DND-41 (cell line): ENCODE data around the gene U2AF1L4.

ENCODE experiments used
- ATAC-seq: fragments of 200-7000 bp; cut with Tn5 transposase; 3 replicates; pipeline ENCODE4 v1.9.1; 2021; ENCODE audit warnings: low read depth; ENCODE audit not compliant: insufficient read depth
- DNase-seq: peaks from one replicate; pipeline ENCODE4 v3.0.0-alpha.2; 2020
- H2AFZ ChIP-seq: 2 replicates; pipeline ENCODE4 v1.6.0; 2012; ENCODE audit warnings: low read depth, low read length
- H3K27ac ChIP-seq: 2 replicates; pipeline ENCODE4 v1.5.1; 2012; ENCODE audit warnings: low read length, inconsistent platforms
- H3K27me3 ChIP-seq: fragments of 200-600 bp; sonication (generic); 2 replicates; pipeline ENCODE4 v1.6.0; 2012; ENCODE audit warnings: low read length, mild to moderate bottlenecking, inconsistent platforms; ENCODE audit not compliant: insufficient read depth, poor library complexity
- H3K36me3 ChIP-seq: 2 replicates; pipeline ENCODE4 v1.5.1; 2012; ENCODE audit warnings: low read length, inconsistent platforms; ENCODE audit not compliant: insufficient read depth
- H3K4me1 ChIP-seq: 2 replicates; pipeline ENCODE4 v1.5.1; 2012; ENCODE audit warnings: mild to moderate bottlenecking, low read length; ENCODE audit not compliant: insufficient read depth
- H3K4me2 ChIP-seq: 2 replicates; pipeline ENCODE4 v1.6.0; 2012; ENCODE audit warnings: mild to moderate bottlenecking, moderate library complexity, low read length, inconsistent platforms; ENCODE audit not compliant: insufficient read depth
- H3K4me3 ChIP-seq, 2 experiments: fragments of 200-600 bp in 1 of 2; shearing (Covaris generic) in 1 of 2; 2 replicates each; pipeline ENCODE4 v1.5.1; 2012 to 2016; ENCODE audit warnings: inconsistent platforms in 2 of 2, low read length in 2 of 2, mild to moderate bottlenecking in 2 of 2, low read depth in 1 of 2, moderate library complexity in 1 of 2
- H3K79me2 ChIP-seq: 2 replicates; pipeline ENCODE4 v1.6.0; 2012; ENCODE audit warnings: low read length, inconsistent platforms; ENCODE audit not compliant: insufficient read depth
- H3K9ac ChIP-seq: 2 replicates; pipeline ENCODE4 v1.6.0; 2012; ENCODE audit warnings: low read depth, mild to moderate bottlenecking, inconsistent platforms, low read length, moderate library complexity
- H3K9me3 ChIP-seq: 2 replicates; pipeline ENCODE4 v1.5.1; 2012; ENCODE audit warnings: low read length, moderate library complexity, mild to moderate bottlenecking, inconsistent platforms; ENCODE audit not compliant: insufficient read depth, severe bottlenecking
- H4K20me1 ChIP-seq: 2 replicates; pipeline ENCODE4 v1.6.0; 2012; ENCODE audit warnings: low read length; ENCODE audit not compliant: insufficient read depth
- CTCF ChIP-seq: IDR thresholded peaks from 2 replicates; pipeline ENCODE4 v1.5.1; 2012; ENCODE audit warnings: borderline replicate concordance, low read length, moderate library complexity, mild to moderate bottlenecking; ENCODE audit not compliant: poor library complexity, severe bottlenecking; ENCODE audit errors: extremely low read depth
- EZH2 ChIP-seq: IDR thresholded peaks from 3 replicates; pipeline ENCODE4 v1.6.1; 2012; ENCODE audit warnings: borderline replicate concordance, low read depth, mild to moderate bottlenecking, moderate library complexity, low read length, inconsistent platforms; ENCODE audit not compliant: severe bottlenecking

U2AF1L4 gene

GRCh38 chr19:35695895-35696422 lies 49.3 kb downstream of the U2AF1L4 start:
- Histone ChIP-seq H4K20me1 (no peaks in the 10 kb centered on the region), H3K9me3 (no peaks in the 10 kb centered on the region), H3K27ac (no peak overlapping the region), H3K9ac (no peak overlapping the region), H2AFZ (no peak overlapping the region), H3K4me3 (no peak overlapping the region), H3K4me1 (peaks cover 8% of the 10 kb centered on the region), H3K36me3 (no peaks in the 10 kb centered on the region), H3K4me2 (no peak overlapping the region), H3K79me2 (no peaks in the 10 kb centered on the region), H3K27me3 (no peaks in the 10 kb centered on the region)
- TF ChIP-seq CTCF (no peak), EZH2 (no peak)
- DNase-seq (no peak), ATAC-seq (no peak)

GRCh38 chr19:35693835-35694599 lies 51.2 kb downstream of the U2AF1L4 start:
- ATAC-seq (peak; percentile 100), DNase-seq (peak; percentile 89)
- H3K9me3 ChIP-seq = no peaks in the 10 kb centered on the region
- H3K9ac ChIP-seq = no peak overlapping the region
- no peaks in the 10 kb centered on the region for H3K79me2 ChIP-seq
- H3K4me2 ChIP-seq = no peak overlapping the region
- no peaks in the 10 kb centered on the region for H3K27me3 ChIP-seq
- H3K4me3 ChIP-seq = no peak overlapping the region
- no peak overlapping the region for H3K27ac ChIP-seq
- no peaks in the 10 kb centered on the region for H3K36me3 ChIP-seq
- no peak for TF ChIP-seq EZH2
- peak; percentile 100 for TF ChIP-seq CTCF
- no peaks in the 10 kb centered on the region for H4K20me1 ChIP-seq
- peaks cover 8% of the 10 kb centered on the region for H3K4me1 ChIP-seq
- peak overlapping the region; percentile 67 for H2AFZ ChIP-seq

- 0 out of 3 replicates have a peak, but pooled peaks have one; percentile 3 for ATAC-seq
- H3K36me3 ChIP-seq = no peaks in the 10 kb centered on the region
- H2AFZ ChIP-seq = no peak overlapping the region
These were observed 51.8 kb downstream of the U2AF1L4 start for GRCh38 chr19:35693422-35693821.

More at GRCh38 chr19:35693422-35693821, 51.8 kb downstream of the U2AF1L4 start:
- Histone ChIP-seq H4K20me1 (no peaks in the 10 kb centered on the region), H3K9ac (no peak overlapping the region), H3K4me2 (no peak overlapping the region), H3K27me3 (no peaks in the 10 kb centered on the region), H3K4me1 (peaks cover 8% of the 10 kb centered on the region), H3K27ac (no peak overlapping the region), H3K9me3 (no peaks in the 10 kb centered on the region), H3K4me3 (no peak overlapping the region), H3K79me2 (no peaks in the 10 kb centered on the region)
- no peak for TF ChIP-seq EZH2
- TF ChIP-seq CTCF = no peak
- no peak for DNase-seq
